PFSK-1 (cell line): ENCODE results near the gene MED26.

Experiments used
- FOXP2 ChIP-seq: optimal IDR thresholded peaks from 2 replicates; pipeline ENCODE3; 2011; ENCODE audit warnings: borderline replicate concordance, control low read depth, inconsistent platforms; ENCODE audit not compliant: insufficient read depth; ENCODE audit errors: extremely low read length, extremely low read depth
- POLR2AphosphoS5 ChIP-seq: IDR thresholded peaks from 2 replicates; pipeline ENCODE4 v1.6.1; 2012; ENCODE audit warnings: low read depth, mild to moderate bottlenecking, control low read depth, low read length, moderate library complexity
- REST ChIP-seq, 2 experiments: IDR thresholded peaks; 2 replicates each; pipeline versions ENCODE4 v1.6.1 to v1.8.0; 2011 to 2012; ENCODE audit warnings: low read depth in 2 of 2, low read length in 2 of 2, control low read depth in 1 of 2, inconsistent platforms in 1 of 2, mild to moderate bottlenecking in 1 of 2, moderate library complexity in 1 of 2; ENCODE audit not compliant: insufficient read depth in 1 of 2
- SIN3A ChIP-seq: IDR thresholded peaks from 2 replicates; pipeline ENCODE4 v1.6.1; 2012; ENCODE audit warnings: mild to moderate bottlenecking, low read length, moderate library complexity, borderline replicate concordance; ENCODE audit not compliant: insufficient read depth
- TAF1 ChIP-seq: IDR thresholded peaks from 2 replicates; pipeline ENCODE4 v1.6.1; 2012; ENCODE audit warnings: low read length, control low read depth, borderline replicate concordance; ENCODE audit not compliant: insufficient read depth

Gene MED26

GRCh38 chr19:16579381-16579780 lies 48.6 kb downstream of the MED26 start:
- TF ChIP-seq FOXP2 (no peak), TAF1 (no peak), POLR2AphosphoS5 (no peak), REST (IDR thresholded peaks at IDR 0.05; ENCODE audit: insufficient read depth in 1 of 2, low read depth in 2 of 2, low read length in 2 of 2) (no peak), SIN3A (no peak)

GRCh38 chr19:16577531-16577985 lies 50.4 kb downstream of the MED26 start:
- no peak for TF ChIP-seq SIN3A
- TF ChIP-seq REST (IDR thresholded peaks at IDR 0.05; ENCODE audit: insufficient read depth in 1 of 2, low read depth in 2 of 2, low read length in 2 of 2), result no peak
- no peak for TF ChIP-seq POLR2AphosphoS5
- no peak for TF ChIP-seq FOXP2
- TF ChIP-seq TAF1, result no peak

- TF ChIP-seq POLR2AphosphoS5, result no peak
- TF ChIP-seq SIN3A, result no peak
- no peak for TF ChIP-seq REST (IDR thresholded peaks at IDR 0.05; ENCODE audit: insufficient read depth in 1 of 2, low read depth in 2 of 2, low read length in 2 of 2)
- TF ChIP-seq TAF1, result no peak
- TF ChIP-seq FOXP2, result no peak
These were observed 51.1 kb downstream of the MED26 start for GRCh38 chr19:16576690-16577530.

- TF ChIP-seq TAF1, result no peak
- TF ChIP-seq REST (IDR thresholded peaks at IDR 0.05; ENCODE audit: insufficient read depth in 1 of 2, low read depth in 2 of 2, low read length in 2 of 2), result no peak
- TF ChIP-seq SIN3A, result no peak
- TF ChIP-seq POLR2AphosphoS5, result no peak
- no peak for TF ChIP-seq FOXP2
These were observed 51.9 kb downstream of the MED26 start for GRCh38 chr19:16575861-16576689.
